ENCODE data around the gene UPF2.
"Not testable (repeated sequence)": the region's sequence is repeated elsewhere in the genome, so short reads cannot be mapped to it uniquely, and the experiment has no call there.

The UPF2 gene, protein sequence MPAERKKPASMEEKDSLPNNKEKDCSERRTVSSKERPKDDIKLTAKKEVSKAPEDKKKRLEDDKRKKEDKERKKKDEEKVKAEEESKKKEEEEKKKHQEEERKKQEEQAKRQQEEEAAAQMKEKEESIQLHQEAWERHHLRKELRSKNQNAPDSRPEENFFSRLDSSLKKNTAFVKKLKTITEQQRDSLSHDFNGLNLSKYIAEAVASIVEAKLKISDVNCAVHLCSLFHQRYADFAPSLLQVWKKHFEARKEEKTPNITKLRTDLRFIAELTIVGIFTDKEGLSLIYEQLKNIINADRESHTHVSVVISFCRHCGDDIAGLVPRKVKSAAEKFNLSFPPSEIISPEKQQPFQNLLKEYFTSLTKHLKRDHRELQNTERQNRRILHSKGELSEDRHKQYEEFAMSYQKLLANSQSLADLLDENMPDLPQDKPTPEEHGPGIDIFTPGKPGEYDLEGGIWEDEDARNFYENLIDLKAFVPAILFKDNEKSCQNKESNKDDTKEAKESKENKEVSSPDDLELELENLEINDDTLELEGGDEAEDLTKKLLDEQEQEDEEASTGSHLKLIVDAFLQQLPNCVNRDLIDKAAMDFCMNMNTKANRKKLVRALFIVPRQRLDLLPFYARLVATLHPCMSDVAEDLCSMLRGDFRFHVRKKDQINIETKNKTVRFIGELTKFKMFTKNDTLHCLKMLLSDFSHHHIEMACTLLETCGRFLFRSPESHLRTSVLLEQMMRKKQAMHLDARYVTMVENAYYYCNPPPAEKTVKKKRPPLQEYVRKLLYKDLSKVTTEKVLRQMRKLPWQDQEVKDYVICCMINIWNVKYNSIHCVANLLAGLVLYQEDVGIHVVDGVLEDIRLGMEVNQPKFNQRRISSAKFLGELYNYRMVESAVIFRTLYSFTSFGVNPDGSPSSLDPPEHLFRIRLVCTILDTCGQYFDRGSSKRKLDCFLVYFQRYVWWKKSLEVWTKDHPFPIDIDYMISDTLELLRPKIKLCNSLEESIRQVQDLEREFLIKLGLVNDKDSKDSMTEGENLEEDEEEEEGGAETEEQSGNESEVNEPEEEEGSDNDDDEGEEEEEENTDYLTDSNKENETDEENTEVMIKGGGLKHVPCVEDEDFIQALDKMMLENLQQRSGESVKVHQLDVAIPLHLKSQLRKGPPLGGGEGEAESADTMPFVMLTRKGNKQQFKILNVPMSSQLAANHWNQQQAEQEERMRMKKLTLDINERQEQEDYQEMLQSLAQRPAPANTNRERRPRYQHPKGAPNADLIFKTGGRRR

DNA sequence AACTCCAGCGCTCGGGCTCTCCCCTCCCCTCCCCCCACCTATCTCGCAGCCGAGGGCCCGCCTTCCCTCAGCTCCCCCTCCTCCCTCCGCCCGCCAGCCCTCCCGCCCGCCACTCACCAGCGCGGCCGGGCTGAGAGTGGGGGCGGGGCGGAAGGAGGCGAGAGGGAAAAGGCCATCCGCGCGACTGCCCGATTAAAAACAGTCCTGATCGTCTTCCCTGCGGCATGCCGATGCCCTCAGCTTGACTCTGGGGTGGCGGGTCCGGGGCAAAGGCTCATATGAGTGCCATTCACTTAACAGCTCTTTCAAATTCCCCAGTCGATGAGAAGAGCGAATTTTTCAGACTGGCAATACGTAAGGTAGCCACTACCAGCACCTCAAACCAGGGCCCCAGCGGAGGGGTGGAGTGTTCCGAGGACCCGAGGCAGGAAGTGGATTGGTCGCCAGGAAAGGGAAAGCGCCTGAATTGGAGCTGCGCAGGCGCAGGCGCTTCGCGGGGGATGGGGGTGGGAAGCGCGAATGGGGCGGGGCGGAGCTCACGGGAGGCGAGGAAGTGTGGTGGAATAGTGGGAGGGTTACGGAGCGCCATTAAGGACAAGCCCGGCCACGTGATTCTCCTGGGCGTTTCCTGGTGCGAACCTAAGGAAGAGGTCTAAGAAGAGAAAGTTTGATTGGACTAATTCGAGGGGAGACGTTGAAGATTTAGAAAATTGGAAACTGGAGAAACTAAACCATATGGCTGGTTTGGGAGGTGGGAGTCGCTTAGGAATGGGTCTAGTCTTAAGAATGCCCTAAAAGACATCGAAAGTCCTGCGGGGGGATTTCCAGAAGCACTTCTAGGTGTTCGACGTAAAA, at the start of gene UPF2:
Gene UPF2, minus strand, starts transcription at position 13 of the 855 bp plus-strand sequence. CDS start 7,386 bp downstream, outside the sequence.
- H3K27ac Mint-ChIP-seq = peak within 1 kb of the TSS; percentile 100
- H3K9me3 Mint-ChIP-seq = no peaks in the 10 kb centered on the region
- no peaks in the 10 kb centered on the region for H3K27me3 Mint-ChIP-seq
- peaks cover 30% of the 10 kb centered on the region for H3K4me1 Mint-ChIP-seq (ENCODE audit: low read depth)
- H3K36me3 Mint-ChIP-seq (ENCODE audit: low read depth) = peaks cover 25% of the 10 kb centered on the region
- peak within 1 kb of the TSS; percentile 83 for H3K4me3 Mint-ChIP-seq
- intact Hi-C loops (cut with micrococcal nuclease) = loop anchor here (1.0 to 5.0 kb wide), 3 partner anchors 25 to 86 kb away; partner anchors contain the start of genes DHTKD1 and SEC61A2

- Mint-ChIP-seq H3K27ac (peak overlapping the region; percentile 51), H3K4me1 (ENCODE audit: low read depth) (peaks cover 28% of the 10 kb centered on the region), H3K27me3 (no peaks in the 10 kb centered on the region), H3K9me3 (peaks cover 8% of the 10 kb centered on the region), H3K36me3 (ENCODE audit: low read depth) (peaks cover 67% of the 10 kb centered on the region), H3K4me3 (no peak overlapping the region)
- intact Hi-C loops (cut with micrococcal nuclease) = no loop called here
Observed at GRCh38 chr10:12091421-12091820, 48.8 kb upstream of the UPF2 start.

DNA sequence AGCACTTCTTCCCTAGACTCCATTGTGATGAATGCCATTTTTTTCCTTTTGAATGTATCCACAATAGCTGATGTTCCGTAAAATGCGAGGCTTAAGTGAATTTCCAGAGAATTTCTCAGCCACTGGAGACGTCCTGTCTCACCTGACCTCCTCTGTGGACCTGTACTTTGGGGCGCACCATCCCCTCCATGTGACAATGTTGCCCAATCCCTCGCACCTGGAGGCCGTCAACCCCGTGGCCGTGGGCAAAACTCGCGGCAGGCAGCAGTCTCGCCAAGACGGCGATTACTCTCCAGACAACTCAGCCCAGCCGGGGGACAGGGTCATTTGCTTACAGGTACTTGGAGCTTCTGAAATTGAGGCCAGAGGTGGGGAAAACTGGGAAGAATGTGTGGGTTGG, 46.3 kb upstream of the UPF2 start:
- no peak overlapping the region for H3K27ac Mint-ChIP-seq
- no peak overlapping the region for H3K4me3 Mint-ChIP-seq
- intact Hi-C loops (cut with micrococcal nuclease) = no loop called here
- H3K27me3 Mint-ChIP-seq = no peaks in the 10 kb centered on the region
- H3K4me1 Mint-ChIP-seq (ENCODE audit: low read depth) = peaks cover 33% of the 10 kb centered on the region
- H3K9me3 Mint-ChIP-seq = peaks cover 8% of the 10 kb centered on the region
- peaks cover 63% of the 10 kb centered on the region for H3K36me3 Mint-ChIP-seq (ENCODE audit: low read depth)

DNA sequence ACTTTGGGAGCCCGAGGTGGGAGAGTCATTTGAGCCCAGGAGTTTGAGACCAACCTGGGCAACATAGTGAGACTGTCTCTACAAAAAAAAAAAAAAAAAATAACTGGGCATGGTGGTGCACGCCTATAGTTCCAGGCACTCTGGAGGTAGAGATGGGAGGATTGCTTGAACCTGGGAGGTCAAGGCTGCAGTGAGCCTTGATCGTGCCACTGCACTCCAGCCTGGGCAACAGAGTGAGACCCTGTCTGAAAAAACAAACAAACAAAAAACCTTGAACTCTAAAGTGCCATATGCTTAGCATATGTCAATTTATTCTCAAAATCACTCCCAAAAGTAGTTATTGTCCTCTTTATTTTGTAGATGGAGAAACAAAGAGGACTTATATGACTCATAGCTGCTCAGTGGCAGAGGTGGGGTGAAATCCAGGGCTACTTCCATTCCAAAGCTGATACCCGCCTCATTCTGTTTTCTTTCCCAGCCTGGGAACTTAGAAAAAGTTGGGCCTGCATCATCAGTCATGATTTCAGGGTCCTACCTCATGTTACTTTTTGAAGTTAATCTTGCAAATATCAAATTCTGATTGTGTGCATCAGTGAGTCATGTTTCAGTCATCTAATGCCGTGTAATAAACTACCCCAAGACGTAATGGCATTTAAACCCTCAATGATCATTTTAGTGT, 39.4 kb upstream of the UPF2 start:
- Mint-ChIP-seq H3K9me3 (no peaks in the 10 kb centered on the region), H3K27ac (no peak overlapping the region), H3K4me1 (ENCODE audit: low read depth) (peaks cover 40% of the 10 kb centered on the region), H3K4me3 (no peak overlapping the region), H3K27me3 (no peaks in the 10 kb centered on the region), H3K36me3 (ENCODE audit: low read depth) (peaks cover 56% of the 10 kb centered on the region)
- intact Hi-C loops (cut with micrococcal nuclease) = loop anchor here (5.0 kb wide), 1 partner anchor 40 kb away; the partner anchor contains the start of gene UPF2

- Mint-ChIP-seq H3K9me3 (no peaks in the 10 kb centered on the region), H3K4me3 (no peak overlapping the region), H3K27ac (no peak overlapping the region), H3K4me1 (ENCODE audit: low read depth) (peaks cover 40% of the 10 kb centered on the region), H3K36me3 (ENCODE audit: low read depth) (peaks cover 51% of the 10 kb centered on the region), H3K27me3 (no peaks in the 10 kb centered on the region)
- intact Hi-C loops (cut with micrococcal nuclease) = loop anchor here (5.0 kb wide), 1 partner anchor 39 kb away; the partner anchor contains the start of gene UPF2
Observed at GRCh38 chr10:12081470-12081869, 38.9 kb upstream of the UPF2 start.

DNA sequence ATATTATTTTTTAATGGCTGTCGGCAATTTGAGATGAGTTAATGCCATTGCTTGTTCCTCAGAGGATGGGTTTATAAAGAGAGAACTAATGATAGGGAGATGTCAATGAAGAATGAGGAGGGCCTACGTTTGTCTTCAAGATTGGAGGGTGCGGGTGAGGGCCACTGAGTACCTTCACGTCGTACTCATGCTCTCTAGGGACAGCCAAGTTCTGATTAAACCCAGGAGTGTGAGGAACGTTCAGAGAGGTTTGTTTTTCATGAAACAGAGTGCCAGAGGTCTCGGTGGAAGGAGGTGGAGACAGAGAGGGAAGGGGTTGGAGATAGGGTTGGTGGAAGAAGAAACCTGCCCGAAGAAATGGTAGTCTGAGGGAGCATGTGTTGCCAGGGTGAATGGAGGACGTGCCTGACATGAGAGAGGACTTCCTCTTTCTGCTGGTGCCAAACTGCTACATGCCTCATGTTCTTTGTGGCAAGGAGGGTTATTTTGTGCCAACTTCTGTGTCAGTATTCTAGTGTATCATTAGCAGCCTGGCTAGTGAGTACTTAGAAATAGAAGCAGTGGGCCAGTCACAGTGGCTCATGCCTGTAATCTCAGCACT, 35.1 kb upstream of the UPF2 start:
- Mint-ChIP-seq H3K9me3 (no peaks in the 10 kb centered on the region), H3K4me3 (no peak overlapping the region), H3K36me3 (ENCODE audit: low read depth) (peaks cover 42% of the 10 kb centered on the region), H3K27ac (peak overlapping the region; percentile 62), H3K4me1 (ENCODE audit: low read depth) (peaks cover 26% of the 10 kb centered on the region), H3K27me3 (no peaks in the 10 kb centered on the region)
- intact Hi-C loops (cut with micrococcal nuclease) = loop anchor here (10.0 kb wide), 1 partner anchor 53 kb away; no protein-coding TSS in a partner anchor

DNA sequence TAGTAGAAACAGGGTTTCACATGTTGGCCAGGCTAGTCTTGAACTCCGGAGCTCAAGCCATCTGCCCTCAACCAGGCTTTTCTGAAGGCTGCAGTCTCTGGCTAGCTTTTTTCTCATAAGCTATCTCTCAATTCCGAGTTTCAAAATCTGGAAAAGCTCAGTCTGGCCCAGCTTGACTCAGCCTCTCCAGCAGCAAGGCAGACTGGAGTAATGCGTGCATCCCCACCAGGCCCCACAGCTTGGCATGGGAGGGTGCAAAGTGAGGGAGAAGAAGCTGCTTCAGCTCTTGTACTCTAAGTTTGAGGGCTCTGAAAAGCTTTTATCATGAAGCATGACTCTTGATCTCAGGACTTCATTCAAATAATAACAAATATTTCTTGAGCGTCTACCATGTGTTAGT, 30.9 kb upstream of the UPF2 start:
- H3K4me1 Mint-ChIP-seq (ENCODE audit: low read depth) = peaks cover 32% of the 10 kb centered on the region
- H3K4me3 Mint-ChIP-seq = no peak overlapping the region
- intact Hi-C loops (cut with micrococcal nuclease) = loop anchor here (10.0 kb wide), 1 partner anchor 49 kb away; no protein-coding TSS in a partner anchor
- H3K27ac Mint-ChIP-seq = no peak overlapping the region
- no peaks in the 10 kb centered on the region for H3K27me3 Mint-ChIP-seq
- H3K36me3 Mint-ChIP-seq (ENCODE audit: low read depth) = peaks cover 15% of the 10 kb centered on the region
- H3K9me3 Mint-ChIP-seq = no peaks in the 10 kb centered on the region

- H3K9me3 Mint-ChIP-seq; H3K4me3 Mint-ChIP-seq; H3K36me3 Mint-ChIP-seq (ENCODE audit: low read depth); H3K27ac Mint-ChIP-seq; H3K27me3 Mint-ChIP-seq: not testable (repeated sequence)
- peaks cover 19% of the 10 kb centered on the region for H3K4me1 Mint-ChIP-seq (ENCODE audit: low read depth)
- intact Hi-C loops (cut with micrococcal nuclease) = loop anchor here (10.0 kb wide), 1 partner anchor 47 kb away; no protein-coding TSS in a partner anchor
Observed at GRCh38 chr10:12071441-12071840, 28.8 kb upstream of the UPF2 start.

DNA sequence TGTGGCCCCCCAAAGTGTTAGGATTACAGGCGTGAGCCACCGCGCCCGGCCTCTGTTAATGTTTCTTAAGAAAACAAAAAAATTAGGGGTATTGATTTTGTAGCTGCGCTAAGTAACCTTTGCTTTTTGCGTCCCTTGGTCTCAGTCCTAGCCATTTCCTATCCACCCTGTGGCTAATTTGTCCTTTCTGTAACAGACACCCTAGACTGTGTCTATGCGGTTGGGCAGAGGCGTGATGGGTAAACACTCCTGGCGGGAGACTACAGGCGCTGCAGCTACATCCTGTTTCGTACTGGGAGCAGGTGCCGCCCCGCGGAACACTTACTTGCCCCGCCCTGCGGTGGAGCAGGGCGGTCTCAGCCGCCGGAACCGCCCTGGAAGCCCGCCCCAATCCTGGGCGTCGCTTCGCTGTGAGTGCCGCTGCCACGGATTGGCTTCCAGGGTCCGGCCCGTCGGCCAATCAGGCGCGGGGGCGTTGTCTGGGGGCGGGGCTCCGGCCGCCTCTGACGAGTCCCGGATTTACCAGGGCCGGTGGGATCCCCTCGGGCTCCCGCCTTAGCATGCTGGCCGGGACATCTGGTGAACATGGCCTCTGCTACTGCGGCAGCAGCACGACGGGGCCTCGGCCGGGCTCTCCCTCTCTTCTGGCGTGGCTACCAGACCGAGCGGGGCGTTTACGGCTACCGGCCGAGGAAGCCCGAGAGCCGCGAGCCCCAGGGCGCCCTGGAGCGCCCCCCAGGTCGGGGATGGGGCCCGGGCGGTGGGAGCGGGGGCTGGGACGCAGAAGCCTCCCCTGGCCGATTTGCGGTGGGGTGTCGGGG, 26.1 kb upstream of the UPF2 start, which contains the start of gene DHTKD1:
Gene DHTKD1, plus strand, starts transcription at position 506 of the 821 bp plus-strand sequence. Its CDS starts 80 bp downstream, at position 586.
- H3K27me3 Mint-ChIP-seq = no peaks in the 10 kb centered on the region
- intact Hi-C loops (cut with micrococcal nuclease) = loop anchor here (1.0 kb wide), 2 partner anchors 25 to 61 kb away; partner anchors contain the start of gene SEC61A2
- peak within 1 kb of the TSS; percentile 74 for H3K4me3 Mint-ChIP-seq
- no peaks in the 10 kb centered on the region for H3K9me3 Mint-ChIP-seq
- peaks cover 2% of the 10 kb centered on the region for H3K36me3 Mint-ChIP-seq (ENCODE audit: low read depth)
- peak within 1 kb of the TSS; percentile 82 for H3K27ac Mint-ChIP-seq
- H3K4me1 Mint-ChIP-seq (ENCODE audit: low read depth) = peaks cover 19% of the 10 kb centered on the region

DNA sequence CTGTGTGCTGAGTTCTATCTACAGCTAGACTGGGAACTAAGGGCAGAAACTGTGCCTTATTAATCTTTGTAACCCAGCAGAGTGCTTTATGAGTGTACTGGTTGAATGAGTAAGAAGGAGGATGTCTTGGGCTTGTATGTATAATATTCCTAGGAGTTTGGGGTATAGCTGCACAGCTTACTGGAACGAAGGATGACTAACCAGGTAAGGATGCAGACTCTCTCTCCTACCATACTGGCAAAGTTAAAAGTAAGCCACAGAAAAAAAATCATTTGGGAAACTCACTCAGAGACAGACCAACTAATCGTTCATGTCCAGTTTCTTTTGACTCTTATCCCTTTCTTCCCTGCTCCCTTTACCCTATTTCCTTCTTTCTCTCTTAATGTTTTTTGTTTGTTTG, 24.7 kb upstream of the UPF2 start:
- H3K27me3 Mint-ChIP-seq = no peaks in the 10 kb centered on the region

DNA sequence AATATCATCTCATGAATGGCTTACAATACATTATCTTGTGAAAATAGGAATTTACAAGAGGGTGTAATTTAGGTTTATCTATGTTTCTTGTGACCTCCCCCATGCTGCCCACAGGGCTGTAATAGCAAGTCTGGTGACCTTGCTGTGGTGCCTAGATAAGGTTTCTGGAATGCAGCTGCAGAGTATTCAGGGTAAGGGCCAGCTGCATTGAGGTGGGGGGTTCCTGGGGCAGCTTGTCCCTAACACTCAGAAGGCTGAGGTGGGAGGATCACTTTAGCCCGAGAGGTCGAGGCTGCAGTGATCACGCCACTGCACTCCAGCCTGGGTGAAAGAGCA, 20.8 kb upstream of the UPF2 start:
- no peaks in the 10 kb centered on the region for H3K27me3 Mint-ChIP-seq
- no peaks in the 10 kb centered on the region for H3K9me3 Mint-ChIP-seq
- intact Hi-C loops (cut with micrococcal nuclease) = no loop called here
- H3K4me3 Mint-ChIP-seq = no peak overlapping the region
- no peaks in the 10 kb centered on the region for H3K4me1 Mint-ChIP-seq (ENCODE audit: low read depth)
- H3K27ac Mint-ChIP-seq = no peak overlapping the region
- no peaks in the 10 kb centered on the region for H3K36me3 Mint-ChIP-seq (ENCODE audit: low read depth)

More for the DNA sequence above, 24.7 kb upstream of the UPF2 start:
- Mint-ChIP-seq H3K4me1 (ENCODE audit: low read depth) (peaks cover 19% of the 10 kb centered on the region), H3K4me3 (no peak overlapping the region), H3K9me3 (no peaks in the 10 kb centered on the region), H3K36me3 (ENCODE audit: low read depth) (no peaks in the 10 kb centered on the region), H3K27ac (peak overlapping the region; percentile 82)
- intact Hi-C loops (cut with micrococcal nuclease) = no loop called here
